Mucosa of gallbladder (tissue), 1 donor: ENCODE data around the gene DNM1. TPM values are rescaled to one million over a fixed set of nuclear protein-coding genes. Genes with fewer than 3 reads are reported as not detected.

Experiments used
- DNase-seq: peaks from one replicate; pipeline ENCODE4 v3.0.0-alpha.2; 2020; ENCODE audit warnings: low spot score
- total RNA-seq: library from RNA; stranded (reverse); gene quantifications from one replicate; pipeline ENCODE4 v1.2.1, GENCODE V29; 2021
- donor health status: DM: no; HTN: no; CAD: no.

Gene DNM1
- 135 TPM for total RNA-seq

GRCh38 chr9:128203024-128203706 is at the start of gene DNM1:
Gene DNM1 (plus strand): TSS chr9:128203379. CDS start chr9:128203471, 92 bp downstream.
- DNase-seq = peak; percentile 53

- DNase-seq = no peak
Measured at GRCh38 chr9:128153947-128154695, 49.1 kb upstream of the DNM1 start.

GRCh38 chr9:128155736-128156500 is 47.3 kb upstream of the DNM1 start:
- DNase-seq = no peak

GRCh38 chr9:128159522-128159783 is 43.7 kb upstream of the DNM1 start:
- no peak for DNase-seq

- peak; percentile 95 for DNase-seq
Measured at GRCh38 chr9:128159784-128160602, 43.2 kb upstream of the DNM1 start, which contains the start of gene BBLN. Gene BBLN (plus strand): TSS chr9:128160265. CDS start chr9:128160408, 143 bp downstream.

GRCh38 chr9:128160603-128160987 is 42.6 kb upstream of the DNM1 start:
- DNase-seq = no peak

- DNase-seq = no peak
Measured at GRCh38 chr9:128161215-128161902, 41.8 kb upstream of the DNM1 start.

GRCh38 chr9:128162215-128163026 is 40.8 kb upstream of the DNM1 start:
- no peak for DNase-seq

- DNase-seq = no peak
Measured at GRCh38 chr9:128163027-128163515, 40.1 kb upstream of the DNM1 start.

GRCh38 chr9:128163523-128164306 is 39.5 kb upstream of the DNM1 start:
- no peak for DNase-seq

GRCh38 chr9:128164307-128164885 is 38.8 kb upstream of the DNM1 start:
- no peak for DNase-seq

GRCh38 chr9:128166169-128166568 is 37.0 kb upstream of the DNM1 start:
- no peak for DNase-seq

GRCh38 chr9:128167209-128167608 is 36.0 kb upstream of the DNM1 start:
- no peak for DNase-seq

GRCh38 chr9:128168731-128169308 is 34.4 kb upstream of the DNM1 start:
- no peak for DNase-seq

GRCh38 chr9:128169492-128169891 is 33.7 kb upstream of the DNM1 start:
- no peak for DNase-seq

GRCh38 chr9:128169925-128170324 is 33.3 kb upstream of the DNM1 start:
- DNase-seq = no peak

GRCh38 chr9:128174062-128174461 is 29.1 kb upstream of the DNM1 start:
- DNase-seq = no peak

- no peak for DNase-seq
Measured at GRCh38 chr9:128175102-128175563, 28.0 kb upstream of the DNM1 start.

- DNase-seq = no peak
Measured at GRCh38 chr9:128175726-128176125, 27.5 kb upstream of the DNM1 start.
